A673 (cell line): ENCODE measurements around the gene HS3ST4.

Experiments
- EZH2 ChIP-seq: fragments of 200-600 bp; sonication (generic); IDR thresholded peaks from 2 replicates; pipeline ENCODE4 v1.6.1; 2017; ENCODE audit warnings: borderline replicate concordance, low read depth, mild to moderate bottlenecking, mixed read lengths, antibody characterized with exemption, low read length; ENCODE audit not compliant: poor library complexity, severe bottlenecking
- TF ChIP-seq, protein P1 (sequence below): fragments of 300-800, 200-600 bp; sonication (generic); conservative IDR thresholded peaks from 2 replicates; pipeline ENCODE4 v1.5.1; 2017; ENCODE audit warnings: low read depth, mild to moderate bottlenecking, antibody characterized with exemption, low read length, moderate library complexity, mixed read lengths

DNA sequence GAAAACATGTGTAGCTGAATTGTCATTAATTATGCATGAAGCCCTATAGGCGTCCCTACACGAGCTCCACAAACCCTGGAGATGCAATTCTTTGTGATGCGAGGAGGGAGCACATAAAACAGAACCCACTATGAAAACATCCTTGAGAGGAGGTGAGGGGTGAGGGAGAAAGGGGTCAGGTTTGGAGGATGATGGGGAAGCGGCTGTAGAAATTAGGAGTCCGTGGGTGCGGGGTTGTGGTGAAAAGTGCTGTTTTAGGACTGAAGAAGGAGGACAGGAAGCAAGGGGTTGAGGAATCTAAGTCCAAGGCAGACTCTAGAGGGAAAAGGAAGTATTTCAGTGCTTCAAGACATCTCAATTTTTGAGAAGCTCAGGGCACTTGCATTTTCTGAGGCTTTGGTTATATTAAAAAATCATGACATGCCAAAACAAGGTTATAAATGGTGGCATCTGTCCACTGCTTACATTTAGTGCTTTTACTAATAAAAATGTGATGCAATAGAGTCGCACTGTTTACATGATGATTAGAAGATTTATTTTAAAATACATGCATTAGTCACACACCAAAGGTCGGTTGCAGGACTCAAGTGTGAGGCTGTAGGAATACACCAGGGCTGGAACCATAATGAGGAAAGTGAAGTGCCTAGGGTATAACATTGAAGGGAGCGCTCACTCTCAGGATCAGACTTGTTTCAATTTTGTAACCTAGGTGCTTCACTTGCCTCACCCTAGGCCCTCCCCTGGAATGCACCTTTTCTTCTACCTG, 379.5 kb downstream of the HS3ST4 start:
- TF ChIP-seq, protein P1, sequence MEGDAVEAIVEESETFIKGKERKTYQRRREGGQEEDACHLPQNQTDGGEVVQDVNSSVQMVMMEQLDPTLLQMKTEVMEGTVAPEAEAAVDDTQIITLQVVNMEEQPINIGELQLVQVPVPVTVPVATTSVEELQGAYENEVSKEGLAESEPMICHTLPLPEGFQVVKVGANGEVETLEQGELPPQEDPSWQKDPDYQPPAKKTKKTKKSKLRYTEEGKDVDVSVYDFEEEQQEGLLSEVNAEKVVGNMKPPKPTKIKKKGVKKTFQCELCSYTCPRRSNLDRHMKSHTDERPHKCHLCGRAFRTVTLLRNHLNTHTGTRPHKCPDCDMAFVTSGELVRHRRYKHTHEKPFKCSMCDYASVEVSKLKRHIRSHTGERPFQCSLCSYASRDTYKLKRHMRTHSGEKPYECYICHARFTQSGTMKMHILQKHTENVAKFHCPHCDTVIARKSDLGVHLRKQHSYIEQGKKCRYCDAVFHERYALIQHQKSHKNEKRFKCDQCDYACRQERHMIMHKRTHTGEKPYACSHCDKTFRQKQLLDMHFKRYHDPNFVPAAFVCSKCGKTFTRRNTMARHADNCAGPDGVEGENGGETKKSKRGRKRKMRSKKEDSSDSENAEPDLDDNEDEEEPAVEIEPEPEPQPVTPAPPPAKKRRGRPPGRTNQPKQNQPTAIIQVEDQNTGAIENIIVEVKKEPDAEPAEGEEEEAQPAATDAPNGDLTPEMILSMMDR = no peak
- TF ChIP-seq EZH2 = no peak
